HepG2 (cell line): ENCODE results near the gene USH2A. TPM values are rescaled to one million over a fixed set of nuclear protein-coding genes. Genes with fewer than 3 reads are reported as not detected.

Source experiments
- ATAC-seq: fragments of 200-7000 bp; cut with Tn5 transposase; 3 replicates; pipeline ENCODE4 v1.9.1; 2020; ENCODE audit warnings: mild to moderate bottlenecking, moderate library complexity
- BruUV-seq: library from RNA; stranded (reverse); fragments of 400-500 nt; replicated peaks from 2 replicates; lab custom pipeline; 2021; lab: Mats Ljungman, UMichigan
- CTCF ChIA-PET: fragments of 300-600 bp; formaldehyde crosslinking; extraction: SDS; loops from one replicate; lab custom pipeline; 2021; ENCODE audit warnings: low total read pairs, inconsistent platforms, low intra/inter-chr PET ratio; lab: Yijun Ruan, JAX
- POLR2A ChIA-PET: fragments of 350-600 bp; sonication (Branson Sonifier 250); formaldehyde crosslinking; loops from one replicate; lab custom pipeline; 2020; ENCODE audit warnings: antibody characterized with exemption, inconsistent platforms; lab: Yijun Ruan, JAX
- DNase-seq: peaks from one replicate; pipeline ENCODE4 v3.0.0-alpha.2; 2015; ENCODE audit warnings: low spot score
- FAIRE-seq: peaks from 3 replicates; lab custom pipeline; 2011; peaks lifted over from hg19 to GRCh38; lab: Jason Lieb, UNC
- H2AFZ ChIP-seq: one replicate; pipeline ENCODE4 v1.6.1; 2011; ENCODE audit warnings: low read length, inconsistent platforms
- H3K27ac ChIP-seq: fragments of 300-600 bp; 3 replicates; pipeline ENCODE4 v1.8.0; 2011; ENCODE audit warnings: mixed run types, mild to moderate bottlenecking, mixed read lengths, low read length, inconsistent platforms; ENCODE audit not compliant: insufficient read depth; ENCODE audit errors: extremely low read length
- H3K27me3 ChIP-seq, 2 experiments: fragments of 200-600 bp in 1 of 2; 2 replicates in 1 of 2; 3 replicates in 1 of 2; pipeline versions ENCODE4 v1.6.0 to v1.8.0; 2011; ENCODE audit warnings: low read length in 2 of 2, mild to moderate bottlenecking in 2 of 2, moderate library complexity in 2 of 2, inconsistent platforms in 1 of 2; ENCODE audit not compliant: insufficient read depth in 2 of 2, control insufficient read depth in 1 of 2
- H3K36me3 ChIP-seq, 2 experiments: fragments of 200-600 bp in 1 of 2; replicated peaks in 1 of 2; 2 replicates in 1 of 2; 3 replicates in 1 of 2; pipeline versions ENCODE4 v1.5.1 to v1.8.0; 2011; ENCODE audit warnings: low read length in 2 of 2, inconsistent platforms in 1 of 2; ENCODE audit not compliant: insufficient read depth in 2 of 2, control insufficient read depth in 1 of 2
- H3K4me1 ChIP-seq: 2 replicates; pipeline ENCODE4 v1.5.1; 2012; ENCODE audit warnings: low read length, inconsistent platforms; ENCODE audit not compliant: insufficient read depth
- H3K4me2 ChIP-seq: 2 replicates; pipeline ENCODE4 v1.6.0; 2011; ENCODE audit warnings: low read depth, low read length, inconsistent platforms
- H3K4me3 ChIP-seq, 3 experiments: fragments of 200-600 bp in 1 of 3; sonication (generic), shearing (Covaris generic) in 1 of 3; replicated peaks in 1 of 3; 2 replicates each; pipeline ENCODE4 v1.5.1; 2011 to 2016; ENCODE audit warnings: low read length in 3 of 3, inconsistent platforms in 2 of 3, low read depth in 2 of 3, mild to moderate bottlenecking in 2 of 3, control low read depth in 1 of 3, mixed read lengths in 1 of 3; ENCODE audit not compliant: insufficient read depth in 1 of 3
- H3K79me2 ChIP-seq: one replicate; pipeline ENCODE4 v1.6.1; 2011; ENCODE audit warnings: low read length, inconsistent platforms; ENCODE audit not compliant: insufficient read depth
- H3K9ac ChIP-seq: 2 replicates; pipeline ENCODE4 v1.6.0; 2011; ENCODE audit warnings: mild to moderate bottlenecking, low read depth, low read length, inconsistent platforms; ENCODE audit not compliant: insufficient read depth
- H3K9me3 ChIP-seq: 2 replicates; pipeline ENCODE4 v1.5.1; 2012; ENCODE audit warnings: mild to moderate bottlenecking, low read length
- H4K20me1 ChIP-seq: 2 replicates; pipeline ENCODE4 v1.6.0; 2011; ENCODE audit warnings: inconsistent platforms, mild to moderate bottlenecking, low read length, moderate library complexity; ENCODE audit not compliant: insufficient read depth
- MAF1 ChIP-seq: sonication (generic); formaldehyde crosslinking; IDR thresholded peaks from 2 replicates; pipeline ENCODE4 v1.5.0; 2020; ENCODE audit warnings: missing genetic modification reagents, borderline replicate concordance
- U2AF2 ChIP-seq: fragments of 200-400 bp; formaldehyde crosslinking; IDR thresholded peaks from 2 replicates; pipeline ENCODE4 v1.6.1; 2017; ENCODE audit warnings: low read depth, mild to moderate bottlenecking, low read length
- ZBTB40 ChIP-seq, 2 experiments: fragments of 450-650 bp in 1 of 2; sonication (generic) in 1 of 2; formaldehyde crosslinking in 1 of 2; IDR thresholded peaks; 2 replicates each; pipeline versions ENCODE4 v1.6.1 to v1.8.0; 2016 to 2022; ENCODE audit warnings: antibody characterized with exemption in 1 of 2, mild to moderate bottlenecking in 1 of 2, missing genetic modification reagents in 1 of 2
- ZNF12 ChIP-seq: sonication (generic); formaldehyde crosslinking; IDR thresholded peaks from 2 replicates; pipeline ENCODE4 v1.5.0; 2020; ENCODE audit warnings: missing genetic modification reagents
- ZNF337 ChIP-seq: sonication (generic); formaldehyde crosslinking; IDR thresholded peaks from 2 replicates; pipeline ENCODE4 v1.5.1; 2020; ENCODE audit warnings: missing genetic modification reagents, low read depth, mild to moderate bottlenecking, borderline replicate concordance
- ZNF441 ChIP-seq: sonication (generic); formaldehyde crosslinking; IDR thresholded peaks from 2 replicates; pipeline ENCODE4 v1.7.0; 2021; ENCODE audit warnings: missing genetic modification reagents, borderline replicate concordance
- ZNF446 ChIP-seq: sonication (generic); formaldehyde crosslinking; IDR thresholded peaks from 2 replicates; pipeline ENCODE4 v1.5.0; 2020; ENCODE audit warnings: mild to moderate bottlenecking, missing genetic modification reagents
- ZNF550 ChIP-seq: sonication (generic); formaldehyde crosslinking; IDR thresholded peaks from 2 replicates; pipeline ENCODE4 v1.4.0; 2020; ENCODE audit warnings: mild to moderate bottlenecking, missing genetic modification reagents, borderline replicate concordance
- WGBS: methylation state at CpG from one replicate; pipeline ENCODE4 v1.1.6; 2017; ENCODE audit warnings: low lambda C conversion rate; 5-methylcytosine and 5-hydroxymethylcytosine counted together
- in situ Hi-C: cut with HindIII; loops from 2 replicates; pipeline ENCODE4 v1.10.0; 2017; ENCODE audit warnings: low pct_unique_long_range_greater_than_20kb; ENCODE audit not compliant: extremely low pct_ligation_motif_present
- intact Hi-C: fragments of 100-400 bp; cut with micrococcal nuclease; formaldehyde crosslinking; loops from one replicate; pipeline ENCODE4 v1.10.0; 2022; ENCODE audit not compliant: unreplicated experiment
- polyA plus RNA-seq, 8 experiments: library from polyadenylated mRNA; depleted of rRNA in 3 of 8; stranded (reverse) in 7 of 8; unstranded in 1 of 8; fragments of >200 nt; fragmentation: Illumina TruSeq in 4 of 8; extraction: Trizol in 4 of 8; gene quantifications; 2 replicates each; pipeline versions ENCODE4 v1.2.1 to v1.2.3, GENCODE V29; 2011 to 2016; ENCODE audit warnings: low read depth in 4 of 8, missing spikeins in 1 of 8, mixed read lengths in 1 of 8; ENCODE audit not compliant: insufficient read depth in 1 of 8
- total RNA-seq, 5 experiments: library from RNA; depleted of rRNA; stranded (reverse); fragments of >200 nt; fragmentation: Illumina TruSeq; extraction: Trizol; gene quantifications; 2 replicates each; pipeline ENCODE4 v1.2.3, GENCODE V29; 2016; ENCODE audit warnings: low read depth in 1 of 5

Gene USH2A
- total and polyA plus RNA-seq, 2 of the 13 experiments (the other 11 are each of a cell fraction or from before 2014, with no cell fraction given): 0.02 TPM; not detected in 1

- POLR2A ChIA-PET: no interaction called here
- H3K4me3 ChIP-seq: no peak overlapping the region
- CTCF ChIA-PET: no interaction called here
- no peaks in the 10 kb centered on the region for H3K36me3 ChIP-seq
- no TSS peak for BruUV-seq
- no peaks in the 10 kb centered on the region for H3K4me1 ChIP-seq
- H3K4me2 ChIP-seq: no peak overlapping the region
- FAIRE-seq: no peak
- H3K27ac ChIP-seq: no peak overlapping the region
- DNase-seq: no peak
- H3K9me3 ChIP-seq: no peaks in the 10 kb centered on the region
- ATAC-seq: no peak
- intact Hi-C loops (loop anchor here (1.0 kb wide), 1 partner anchor 232 kb away; no protein-coding TSS in a partner anchor), in situ Hi-C loops (no loop called here)
- no peak overlapping the region for H2AFZ ChIP-seq
- no peak overlapping the region for H3K9ac ChIP-seq
- no peaks in the 10 kb centered on the region for H4K20me1 ChIP-seq
- WGBS: 24% methylated on average over 2 of the region's 2 CpGs
- TF ChIP-seq ZNF441 (CRISPR knock-in tag): no peak
- no peak for TF ChIP-seq MAF1 (CRISPR knock-in tag)
- TF ChIP-seq ZNF446 (CRISPR knock-in tag): no peak
- TF ChIP-seq ZNF550 (CRISPR knock-in tag): no peak
- TF ChIP-seq U2AF2: no peak
- no peak for TF ChIP-seq ZNF12 (CRISPR knock-in tag)
- H3K79me2 ChIP-seq: no peaks in the 10 kb centered on the region
- H3K27me3 ChIP-seq: no peaks in the 10 kb centered on the region
Observed at GRCh38 chr1:215887627-215888026, 535.6 kb downstream of the USH2A start.

GRCh38 chr1:215883004-215883403 lies 540.2 kb downstream of the USH2A start:
- H2AFZ ChIP-seq: no peak overlapping the region
- H4K20me1 ChIP-seq: no peaks in the 10 kb centered on the region
- no peak overlapping the region for H3K9ac ChIP-seq
- no peaks in the 10 kb centered on the region for H3K9me3 ChIP-seq
- WGBS: 12% methylated on average over 3 of the region's 3 CpGs
- ATAC-seq (no peak), DNase-seq (no peak), FAIRE-seq (no peak)
- no peaks in the 10 kb centered on the region for H3K27me3 ChIP-seq
- intact Hi-C loops (no loop called here), in situ Hi-C loops (no loop called here)
- CTCF ChIA-PET: no interaction called here
- H3K4me3 ChIP-seq: no peak overlapping the region
- BruUV-seq: no TSS peak
- H3K79me2 ChIP-seq: no peaks in the 10 kb centered on the region
- H3K4me1 ChIP-seq: no peaks in the 10 kb centered on the region
- POLR2A ChIA-PET: no interaction called here
- no peak overlapping the region for H3K27ac ChIP-seq
- no peak for TF ChIP-seq ZNF337 (CRISPR knock-in tag)
- TF ChIP-seq ZBTB40 (IDR thresholded peaks at IDR 0.05): peak; percentile 77
- TF ChIP-seq ZBTB40 (CRISPR knock-in tag; IDR thresholded peaks at IDR 0.05): no peak
- H3K36me3 ChIP-seq: no peaks in the 10 kb centered on the region
- H3K4me2 ChIP-seq: no peak overlapping the region
